Stimulated activated CD4-positive, alpha-beta T cell treated with anti-CD3 and anti-CD28 coated beads, TNF-alpha, amount 100 ng/mL, for 4 hours (primary cell): Measurements from ENCODE around the gene CELF2.

Experiments used
- DNase-seq, 3 experiments: peaks; one replicate each; pipeline ENCODE4 v3.0.0-alpha.2; 2020; ENCODE audit warnings: low read depth in 3 of 3

CELF2 gene

GRCh38 chr10:11194859-11195586 lies 177.4 kb downstream of the CELF2 start:
- no peak for DNase-seq

- DNase-seq: no peak
Observed at GRCh38 chr10:11195623-11196022, 178.0 kb downstream of the CELF2 start.

- no peak for DNase-seq
Observed at GRCh38 chr10:11197266-11197712, 179.6 kb downstream of the CELF2 start.

- no peak for DNase-seq
Observed at GRCh38 chr10:11197878-11198277, 180.2 kb downstream of the CELF2 start.

- DNase-seq: no peak
Observed at GRCh38 chr10:11201911-11202310, 184.2 kb downstream of the CELF2 start.

DNA sequence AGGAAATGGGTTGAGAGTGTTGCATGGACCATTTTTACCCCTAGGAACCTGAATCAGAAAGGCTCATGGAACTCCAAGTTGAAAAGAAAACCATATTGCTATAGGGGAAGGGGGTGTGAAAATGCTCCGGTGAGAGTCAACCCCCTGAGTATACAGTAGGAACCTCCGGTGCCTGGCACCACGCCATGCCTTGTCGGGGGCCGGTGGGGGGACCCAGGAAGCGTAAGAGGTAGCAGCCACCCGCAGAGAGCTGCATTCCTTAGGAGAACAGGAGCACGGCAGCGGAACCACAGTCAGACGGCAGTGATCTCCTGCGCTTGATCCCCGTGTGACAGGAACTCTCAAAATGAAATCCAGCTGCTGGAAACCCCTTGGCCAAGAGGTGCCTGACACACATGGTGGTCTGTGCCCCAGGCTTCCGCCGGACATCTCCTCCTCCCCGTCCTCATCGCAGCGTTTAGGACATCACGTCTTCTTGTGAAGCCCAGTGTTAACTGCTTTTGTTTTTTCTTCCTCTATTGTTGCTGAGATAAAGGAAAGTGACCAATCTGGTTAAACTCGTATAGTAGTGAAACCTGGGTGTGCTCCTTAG lies 186.8 kb downstream of the CELF2 start:
- no peak for DNase-seq

DNA sequence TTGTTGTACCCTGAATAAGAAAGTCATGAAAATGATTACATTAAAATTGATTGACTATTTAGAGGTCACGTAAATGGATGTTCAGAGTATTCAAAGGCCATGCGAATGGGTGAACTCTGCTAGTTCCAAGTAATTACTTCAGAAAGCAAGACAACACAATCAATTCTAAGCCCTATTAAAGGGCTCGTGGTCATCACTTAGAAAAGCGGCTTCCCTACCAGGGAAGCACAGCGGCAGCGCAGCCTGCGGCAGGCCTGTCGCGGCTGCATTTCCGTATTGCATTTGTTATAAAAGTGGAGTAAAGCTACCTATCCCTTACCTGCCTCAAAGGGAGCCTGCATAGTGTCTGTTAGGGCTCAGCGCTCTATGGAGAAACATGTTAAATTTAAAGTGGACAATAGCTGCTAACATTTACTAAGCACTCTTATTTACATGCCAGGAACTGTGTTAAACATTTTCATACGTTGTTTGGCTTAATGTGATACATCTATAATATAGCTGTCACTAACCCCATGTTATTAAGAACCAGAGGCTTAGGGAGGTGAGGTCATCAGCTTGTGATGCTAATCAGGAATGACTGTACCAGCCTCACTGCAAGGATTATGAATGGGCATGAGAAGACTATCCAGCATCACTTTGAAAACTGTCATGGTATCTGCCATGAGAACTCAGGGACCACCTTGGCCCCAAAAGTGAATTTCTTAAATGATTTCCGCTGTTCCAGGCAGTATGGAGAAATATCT lies 187.5 kb downstream of the CELF2 start:
- no peak for DNase-seq

GRCh38 chr10:11206676-11207559 lies 189.2 kb downstream of the CELF2 start:
- no peak for DNase-seq

GRCh38 chr10:11207560-11207844 lies 189.8 kb downstream of the CELF2 start:
- DNase-seq: no peak

DNA sequence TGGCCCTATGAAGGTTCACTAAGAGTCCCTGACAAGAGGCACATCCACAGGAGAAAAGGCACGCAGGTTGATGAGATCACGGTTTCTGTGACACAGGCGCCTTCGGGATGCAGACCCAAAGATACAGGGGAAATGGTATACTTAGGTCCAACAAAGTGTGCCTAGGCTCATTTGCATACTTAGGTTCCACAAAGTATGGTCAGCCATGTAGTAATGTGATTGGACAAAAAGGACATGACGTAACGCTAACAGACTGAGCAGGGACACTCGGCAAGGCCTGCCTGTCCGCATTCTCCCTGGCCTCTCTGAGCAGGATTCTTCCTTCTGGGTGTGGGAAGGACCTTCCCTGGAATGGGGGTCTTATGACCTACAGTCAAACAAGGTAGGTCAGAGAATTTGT lies 190.6 kb downstream of the CELF2 start:
- no peak for DNase-seq

GRCh38 chr10:11208908-11209829 lies 191.5 kb downstream of the CELF2 start:
- DNase-seq: no peak

DNA sequence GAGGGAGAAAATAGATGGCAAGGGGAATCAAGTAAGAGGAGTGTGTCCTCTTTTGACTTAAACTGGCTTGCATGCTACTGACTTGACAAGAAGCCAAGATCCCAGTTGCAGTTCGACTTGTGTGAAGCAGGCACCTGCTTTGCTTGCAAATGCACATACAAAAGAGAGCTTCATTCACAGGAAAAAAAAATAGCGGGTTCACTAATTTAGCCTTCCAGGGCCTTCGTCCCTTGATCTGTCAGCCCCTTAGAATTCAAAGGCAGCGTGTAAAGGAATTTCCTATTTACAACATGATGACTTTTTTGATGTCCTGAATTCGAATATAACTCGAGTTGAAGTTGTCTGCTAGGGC lies 192.1 kb downstream of the CELF2 start:
- DNase-seq: no peak

DNA sequence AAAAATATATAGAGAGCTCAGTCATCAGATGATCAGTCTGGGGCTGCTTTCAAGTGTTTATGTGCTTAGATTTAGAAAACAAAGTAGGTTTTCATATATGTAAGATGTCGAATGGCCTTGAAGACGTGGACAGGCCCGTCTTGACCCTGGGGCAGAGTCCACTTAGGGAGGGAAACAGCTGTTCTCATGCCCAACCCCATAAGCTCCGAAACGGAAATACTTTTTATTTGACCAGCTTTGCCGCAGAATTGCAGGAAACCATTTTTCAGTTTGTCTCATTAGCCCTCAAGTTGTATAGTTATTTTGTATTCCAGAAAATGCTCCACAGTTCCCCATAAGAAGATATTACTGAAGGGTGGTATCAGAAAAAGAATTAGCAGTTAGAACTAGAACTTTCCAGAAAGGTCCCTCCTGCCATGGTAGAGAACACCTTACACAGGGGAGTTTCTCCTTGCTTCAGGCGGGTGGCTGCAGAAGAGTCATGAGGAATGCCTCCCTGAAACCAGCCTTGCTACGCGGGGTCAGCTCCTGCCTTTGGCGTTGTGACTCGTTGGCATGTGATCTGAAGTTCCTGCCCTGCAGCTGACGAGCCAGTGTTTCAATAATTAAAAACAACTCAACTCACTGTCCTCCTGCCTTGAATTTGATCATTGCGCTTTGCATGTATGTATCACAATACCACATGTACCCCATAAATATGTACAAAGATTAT lies 192.7 kb downstream of the CELF2 start:
- DNase-seq: no peak

GRCh38 chr10:11212288-11213085 lies 194.8 kb downstream of the CELF2 start:
- no peak for DNase-seq

DNA sequence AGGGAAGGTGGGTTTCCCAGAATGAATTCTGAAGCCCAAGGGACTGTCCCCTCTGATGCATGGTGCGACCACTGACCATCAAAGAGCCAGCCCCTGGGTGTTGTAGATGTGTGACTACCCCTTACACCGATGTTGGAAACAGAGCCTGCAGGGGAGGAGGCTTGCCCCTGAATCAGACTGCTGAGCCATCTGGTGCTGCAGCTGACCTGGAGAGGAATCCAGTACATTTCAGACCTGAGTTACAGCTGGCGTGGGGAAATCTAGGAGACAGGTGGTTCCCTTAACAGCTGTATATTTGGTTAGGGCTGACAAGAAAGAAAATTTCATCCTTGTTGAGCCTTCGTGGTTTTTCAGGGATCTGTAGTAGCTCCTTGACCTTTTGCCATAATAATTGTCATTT lies 195.5 kb downstream of the CELF2 start:
- no peak for DNase-seq

GRCh38 chr10:11214407-11214806 lies 196.7 kb downstream of the CELF2 start:
- DNase-seq: no peak

DNA sequence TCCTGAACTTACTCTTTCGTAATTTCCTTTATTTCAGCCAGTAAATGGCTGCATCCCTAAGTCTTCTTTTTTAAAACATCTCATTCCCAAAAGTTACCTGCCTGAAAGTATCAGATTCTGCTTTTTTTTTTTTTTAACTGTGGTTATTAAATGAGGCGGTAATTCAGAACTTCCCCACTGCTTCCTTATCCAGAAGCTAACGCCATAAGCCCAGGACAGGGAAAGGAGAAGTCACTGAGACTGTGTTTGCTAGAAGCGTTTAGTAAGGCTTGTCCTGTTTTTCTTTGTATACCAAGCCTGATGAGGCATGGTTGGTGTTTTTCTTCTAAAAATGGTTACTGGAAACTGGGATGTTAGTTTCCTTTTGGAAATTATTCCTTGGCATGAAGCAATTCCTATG lies 197.8 kb downstream of the CELF2 start:
- no peak for DNase-seq

GRCh38 chr10:11217521-11217920 lies 199.8 kb downstream of the CELF2 start:
- DNase-seq: no peak

- DNase-seq: no peak
Observed at GRCh38 chr10:11218395-11218794, 200.7 kb downstream of the CELF2 start.

DNA sequence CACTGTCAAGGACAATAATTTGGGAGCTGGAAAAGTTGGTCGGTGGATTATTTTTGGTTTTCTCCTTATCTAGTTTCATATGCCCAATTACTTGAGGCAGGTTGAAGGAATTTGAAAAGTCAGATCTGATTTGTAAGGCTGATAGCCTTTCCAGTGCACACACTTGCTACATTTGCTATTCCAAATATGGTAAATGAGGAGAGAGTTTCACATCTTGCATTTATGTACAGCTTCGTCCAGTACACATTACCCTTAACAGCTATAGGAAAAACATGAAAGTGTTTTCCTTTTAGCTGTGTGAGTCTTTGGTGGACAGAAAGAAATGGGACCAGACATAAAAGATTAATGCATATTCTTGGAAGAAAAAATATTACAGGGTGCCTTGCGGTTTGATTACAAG lies 201.8 kb downstream of the CELF2 start:
- no peak for DNase-seq
